B cell (primary cell): ENCODE measurements around the gene GTF2A1.

Experiments
- EZH2 ChIP-seq: IDR thresholded peaks from 2 replicates; pipeline ENCODE4 v1.6.1; 2012; ENCODE audit warnings: borderline replicate concordance, low read depth, mild to moderate bottlenecking, moderate library complexity, low read length; ENCODE audit not compliant: insufficient read depth, poor library complexity, severe bottlenecking
- TF ChIP-seq, protein P1 (sequence below): fragments of 200-600 bp; IDR thresholded peaks from one replicate; pipeline ENCODE4 v1.8.0; 2022; ENCODE audit warnings: antibody characterized with exemption, mild to moderate bottlenecking

GRCh38 chr14:81234278-81234677, 13.5 kb upstream of the GTF2A1 start:
- TF ChIP-seq, protein P1, sequence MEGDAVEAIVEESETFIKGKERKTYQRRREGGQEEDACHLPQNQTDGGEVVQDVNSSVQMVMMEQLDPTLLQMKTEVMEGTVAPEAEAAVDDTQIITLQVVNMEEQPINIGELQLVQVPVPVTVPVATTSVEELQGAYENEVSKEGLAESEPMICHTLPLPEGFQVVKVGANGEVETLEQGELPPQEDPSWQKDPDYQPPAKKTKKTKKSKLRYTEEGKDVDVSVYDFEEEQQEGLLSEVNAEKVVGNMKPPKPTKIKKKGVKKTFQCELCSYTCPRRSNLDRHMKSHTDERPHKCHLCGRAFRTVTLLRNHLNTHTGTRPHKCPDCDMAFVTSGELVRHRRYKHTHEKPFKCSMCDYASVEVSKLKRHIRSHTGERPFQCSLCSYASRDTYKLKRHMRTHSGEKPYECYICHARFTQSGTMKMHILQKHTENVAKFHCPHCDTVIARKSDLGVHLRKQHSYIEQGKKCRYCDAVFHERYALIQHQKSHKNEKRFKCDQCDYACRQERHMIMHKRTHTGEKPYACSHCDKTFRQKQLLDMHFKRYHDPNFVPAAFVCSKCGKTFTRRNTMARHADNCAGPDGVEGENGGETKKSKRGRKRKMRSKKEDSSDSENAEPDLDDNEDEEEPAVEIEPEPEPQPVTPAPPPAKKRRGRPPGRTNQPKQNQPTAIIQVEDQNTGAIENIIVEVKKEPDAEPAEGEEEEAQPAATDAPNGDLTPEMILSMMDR, result no peak
- no peak for TF ChIP-seq EZH2
